ENCODE measurements around the gene OSBPL3. TPM values are rescaled to one million over a fixed set of nuclear protein-coding genes. Genes with fewer than 3 reads are reported as not detected.

The OSBPL3 gene
- total RNA-seq, 1 experiment from 2014 or later: 16.0 TPM

- CTCF ChIA-PET: interaction anchor here (1.3 to 1.7 kb wide), 2 partner anchors 36 to 60 kb away, joined by 5 read pairs; no protein-coding TSS in a partner anchor
- H3K4me3 Mint-ChIP-seq: no peak overlapping the region
- TF ChIP-seq MLX (CRISPR knock-in tag; IDR thresholded peaks at IDR 0.05) (no peak), ZBTB21 (CRISPR knock-in tag; IDR thresholded peaks at IDR 0.05; ENCODE audit: borderline replicate concordance) (no peak), ZNF121 (CRISPR knock-in tag; IDR thresholded peaks at IDR 0.05) (no peak), TCF7 (CRISPR knock-in tag; IDR thresholded peaks at IDR 0.05; ENCODE audit: low read depth) (no peak), IRF2 (CRISPR knock-in tag; IDR thresholded peaks at IDR 0.05; ENCODE audit: borderline replicate concordance, low read depth) (no peak), JAZF1 (CRISPR knock-in tag; IDR thresholded peaks at IDR 0.05) (no peak), ATF3 (CRISPR knock-in tag; conservative IDR thresholded peaks at IDR 0.05) (no peak), ATF1 (CRISPR knock-in tag; IDR thresholded peaks at IDR 0.05) (no peak), FOXJ3 (CRISPR knock-in tag; IDR thresholded peaks at IDR 0.05; ENCODE audit: borderline replicate concordance) (no peak), TEAD4 (CRISPR knock-in tag; IDR thresholded peaks at IDR 0.05) (no peak), RORB (CRISPR knock-in tag; IDR thresholded peaks at IDR 0.05) (no peak), SMAD4 (CRISPR knock-in tag; IDR thresholded peaks at IDR 0.05) (no peak), ZNF138 (CRISPR knock-in tag; conservative IDR thresholded peaks at IDR 0.05) (no peak), GTF2I (CRISPR knock-in tag; conservative IDR thresholded peaks at IDR 0.05) (no peak), MYBL2 (CRISPR knock-in tag; IDR thresholded peaks at IDR 0.05) (no peak), USF2 (CRISPR knock-in tag; IDR thresholded peaks at IDR 0.05) (no peak)
- DNase-seq (ENCODE audit: low spot score): no peak
- peaks cover 13% of the 10 kb centered on the region for H3K4me1 Mint-ChIP-seq
- H3K36me3 Mint-ChIP-seq: no peaks in the 10 kb centered on the region
- no peak overlapping the region for H3K27ac Mint-ChIP-seq
- peaks cover 28% of the 10 kb centered on the region for H3K27me3 Mint-ChIP-seq (ENCODE audit: low read depth)
- POLR2A ChIA-PET: interaction anchor here (1.0 kb wide), 1 partner anchor 22 kb away, joined by 4 read pairs; no protein-coding TSS in a partner anchor
- no peaks in the 10 kb centered on the region for H3K9me3 Mint-ChIP-seq
- peak; percentile 29 for ATAC-seq
Measured at GRCh38 chr7:24752073-24752800, 227.7 kb downstream of the OSBPL3 start.

- Mint-ChIP-seq H3K4me3 (no peak overlapping the region), H3K36me3 (no peaks in the 10 kb centered on the region), H3K4me1 (peaks cover 11% of the 10 kb centered on the region), H3K27ac (no peak overlapping the region), H3K27me3 (ENCODE audit: low read depth) (peaks cover 22% of the 10 kb centered on the region), H3K9me3 (no peaks in the 10 kb centered on the region)
- ATAC-seq (no peak), DNase-seq (ENCODE audit: low spot score) (no peak)
- POLR2A ChIA-PET: interaction anchor here (1.0 kb wide), 1 partner anchor 21 kb away, joined by 4 read pairs; no protein-coding TSS in a partner anchor
- TF ChIP-seq ZSCAN18 (CRISPR knock-in tag; IDR thresholded peaks at IDR 0.05) (no peak), NFE2L1 (CRISPR knock-in tag; IDR thresholded peaks at IDR 0.05) (no peak), ZNF423 (CRISPR knock-in tag; IDR thresholded peaks at IDR 0.05) (no peak), ZNF232 (CRISPR knock-in tag; IDR thresholded peaks at IDR 0.05) (no peak), NR1H2 (CRISPR knock-in tag; IDR thresholded peaks at IDR 0.05) (no peak), USF2 (CRISPR knock-in tag; IDR thresholded peaks at IDR 0.05) (no peak), HMGA2 (CRISPR knock-in tag; IDR thresholded peaks at IDR 0.05) (no peak), MXD4 (CRISPR knock-in tag; IDR thresholded peaks at IDR 0.05; ENCODE audit: borderline replicate concordance) (no peak)
- CTCF ChIA-PET: interaction anchor here (1.3 to 1.7 kb wide), 2 partner anchors 36 to 61 kb away, joined by 5 read pairs; no protein-coding TSS in a partner anchor
Measured at GRCh38 chr7:24751484-24751883, 228.5 kb downstream of the OSBPL3 start.
